Activated CD8-positive, alpha-beta T cell treated with anti-CD3 and anti-CD28 coated beads for 36 hours (primary cell): ENCODE measurements around the gene CCL2. TPM values are rescaled to one million over a fixed set of nuclear protein-coding genes. Genes with fewer than 3 reads are reported as not detected.

Experiments
- ATAC-seq: fragments of 200-7000 bp; cut with Tn5 transposase; one replicate; pipeline ENCODE4 v1.10.0; 2021; ENCODE audit warnings: mild to moderate bottlenecking, moderate library complexity
- CTCF ChIA-PET: fragments of 350-600 bp; sonication (Branson Sonifier 250); formaldehyde crosslinking; loops from one replicate; lab custom pipeline; 2021; ENCODE audit warnings: antibody characterized with exemption; lab: Charles Lee
- POLR2A ChIA-PET: fragments of 350-600 bp; sonication (Branson Sonifier 250); formaldehyde crosslinking; loops from one replicate; lab custom pipeline; 2021; ENCODE audit warnings: antibody characterized with exemption; lab: Charles Lee
- DNase-seq: peaks from one replicate; pipeline ENCODE4 v3.0.0-alpha.2; 2020
- H3K27ac Mint-ChIP-seq: one replicate; pipeline ENCODE4 v1.8.0; 2021; ENCODE audit warnings: mild to moderate bottlenecking, mixed read lengths
- H3K27me3 Mint-ChIP-seq: one replicate; pipeline ENCODE4 v1.8.0; 2021; ENCODE audit warnings: mixed read lengths
- H3K36me3 Mint-ChIP-seq: one replicate; pipeline ENCODE4 v1.8.0; 2021; ENCODE audit warnings: low read depth, mixed read lengths
- H3K4me1 Mint-ChIP-seq: one replicate; pipeline ENCODE4 v1.8.0; 2021; ENCODE audit warnings: low read depth, mixed read lengths
- H3K4me3 Mint-ChIP-seq: one replicate; pipeline ENCODE4 v1.8.0; 2021; ENCODE audit warnings: mild to moderate bottlenecking, moderate library complexity, mixed read lengths
- H3K9me3 Mint-ChIP-seq: one replicate; pipeline ENCODE4 v1.8.0; 2021; ENCODE audit warnings: mixed read lengths
- intact Hi-C: fragments of 100-400 bp; cut with micrococcal nuclease; formaldehyde crosslinking; loops from one replicate; pipeline ENCODE4 v1.10.0; 2022
- total RNA-seq, 2 experiments: library from RNA; stranded (reverse); gene quantifications; one replicate each; pipeline ENCODE4 v1.2.3, GENCODE V29; 2021
- TF ChIP-seq, protein P1 (sequence below): fragments of 200-600 bp; IDR thresholded peaks from one replicate; pipeline ENCODE4 v1.8.0; 2022; ENCODE audit warnings: antibody characterized with exemption, mild to moderate bottlenecking

The CCL2 gene
- total RNA-seq, 2 experiments from 2014 or later: not detected

DNA sequence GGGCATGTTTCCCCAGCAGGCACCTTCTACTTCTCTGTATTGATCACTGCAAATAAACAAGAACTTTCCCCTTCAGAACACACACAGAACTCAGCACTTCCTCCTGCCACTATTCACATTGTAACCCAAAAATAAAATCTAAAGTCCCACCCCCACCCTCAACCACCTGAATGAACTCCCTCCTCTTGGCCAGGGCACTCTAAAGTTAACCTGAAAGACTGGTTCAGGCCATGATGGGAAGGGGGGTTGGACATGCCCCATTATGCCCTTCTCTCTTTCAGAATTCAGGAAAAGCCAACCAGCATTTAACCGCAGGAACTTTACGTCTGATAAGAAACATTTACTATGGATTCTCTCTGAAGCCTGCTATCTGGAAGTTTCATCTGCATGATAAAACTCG is 27.4 kb upstream of the CCL2 start:
- Mint-ChIP-seq H3K4me3 (no peak overlapping the region), H3K27ac (no peak overlapping the region), H3K27me3 (peaks cover 28% of the 10 kb centered on the region), H3K4me1 (no peaks in the 10 kb centered on the region), H3K9me3 (peaks cover 5% of the 10 kb centered on the region), H3K36me3 (no peaks in the 10 kb centered on the region)
- ATAC-seq (no peak), DNase-seq (no peak)
- ChIA-PET POLR2A (no interaction called here), CTCF (no interaction called here)
- TF ChIP-seq, protein P1, sequence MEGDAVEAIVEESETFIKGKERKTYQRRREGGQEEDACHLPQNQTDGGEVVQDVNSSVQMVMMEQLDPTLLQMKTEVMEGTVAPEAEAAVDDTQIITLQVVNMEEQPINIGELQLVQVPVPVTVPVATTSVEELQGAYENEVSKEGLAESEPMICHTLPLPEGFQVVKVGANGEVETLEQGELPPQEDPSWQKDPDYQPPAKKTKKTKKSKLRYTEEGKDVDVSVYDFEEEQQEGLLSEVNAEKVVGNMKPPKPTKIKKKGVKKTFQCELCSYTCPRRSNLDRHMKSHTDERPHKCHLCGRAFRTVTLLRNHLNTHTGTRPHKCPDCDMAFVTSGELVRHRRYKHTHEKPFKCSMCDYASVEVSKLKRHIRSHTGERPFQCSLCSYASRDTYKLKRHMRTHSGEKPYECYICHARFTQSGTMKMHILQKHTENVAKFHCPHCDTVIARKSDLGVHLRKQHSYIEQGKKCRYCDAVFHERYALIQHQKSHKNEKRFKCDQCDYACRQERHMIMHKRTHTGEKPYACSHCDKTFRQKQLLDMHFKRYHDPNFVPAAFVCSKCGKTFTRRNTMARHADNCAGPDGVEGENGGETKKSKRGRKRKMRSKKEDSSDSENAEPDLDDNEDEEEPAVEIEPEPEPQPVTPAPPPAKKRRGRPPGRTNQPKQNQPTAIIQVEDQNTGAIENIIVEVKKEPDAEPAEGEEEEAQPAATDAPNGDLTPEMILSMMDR: no peak
- intact Hi-C loops: no loop called here

DNA sequence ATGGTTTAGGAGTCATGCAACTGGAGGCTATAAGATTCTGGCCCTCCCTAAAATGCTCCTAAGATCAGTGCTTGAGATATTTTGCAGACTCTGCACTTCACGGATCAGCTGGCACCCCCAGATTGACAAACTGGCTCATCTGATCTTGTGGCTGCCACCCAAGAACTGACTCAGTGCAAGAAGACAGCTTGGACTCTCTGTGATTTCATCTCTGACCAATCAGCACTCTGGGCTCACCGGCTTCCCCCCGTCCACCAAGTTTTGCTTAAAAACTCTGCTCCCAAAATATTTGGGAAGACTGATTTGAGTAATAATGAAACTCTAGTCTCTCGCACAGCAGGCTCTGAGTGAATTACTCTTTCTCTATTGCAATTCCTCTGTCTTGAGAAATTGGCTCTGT is 26.3 kb upstream of the CCL2 start:
- Mint-ChIP-seq H3K9me3 (peaks cover 5% of the 10 kb centered on the region), H3K4me1 (no peaks in the 10 kb centered on the region), H3K4me3 (no peak overlapping the region), H3K36me3 (no peaks in the 10 kb centered on the region), H3K27ac (no peak overlapping the region), H3K27me3 (peaks cover 26% of the 10 kb centered on the region)
- intact Hi-C loops: no loop called here
- TF ChIP-seq, protein P1: no peak
- ChIA-PET POLR2A (no interaction called here), CTCF (no interaction called here)
- no peak for ATAC-seq
- no peak for DNase-seq

DNA sequence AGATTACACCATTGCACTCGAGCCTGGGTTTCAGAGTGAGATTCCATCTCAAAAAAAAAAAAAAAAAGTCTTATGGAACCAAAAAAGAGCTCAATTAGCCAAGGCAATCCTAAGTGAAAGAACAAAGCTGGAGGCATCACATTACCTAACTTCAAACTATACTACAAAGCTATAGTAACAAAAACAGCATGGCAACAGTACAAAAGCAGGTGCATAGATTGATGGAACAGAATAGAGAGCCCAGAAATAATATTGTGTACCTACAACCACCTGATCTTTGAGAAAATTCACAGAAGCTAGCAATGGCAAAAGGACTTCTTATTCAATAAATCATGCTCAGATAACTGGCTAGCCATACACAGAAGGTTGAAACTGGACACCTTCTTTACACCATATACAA is 24.7 kb upstream of the CCL2 start:
- H3K27me3 Mint-ChIP-seq: peaks cover 26% of the 10 kb centered on the region
- ATAC-seq: no peak

DNA sequence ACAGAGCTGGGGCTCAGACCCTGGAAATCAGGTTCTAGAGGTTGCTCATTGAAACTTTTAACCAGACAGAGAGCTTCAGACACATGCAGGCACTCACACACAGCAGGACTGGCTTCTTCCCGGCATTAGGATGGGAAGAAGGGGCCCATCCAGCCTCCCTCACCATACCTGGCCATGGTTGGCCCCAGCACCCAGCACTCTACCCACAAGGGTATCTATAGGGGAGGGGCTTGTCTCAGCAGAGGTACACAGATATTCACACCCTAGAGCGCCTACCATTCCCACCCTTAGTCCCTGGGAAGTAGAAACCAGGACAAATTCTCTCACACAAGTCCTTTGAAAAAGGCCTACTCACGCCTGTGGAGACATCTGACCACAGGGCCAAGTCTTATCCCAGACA is 20.5 kb upstream of the CCL2 start:
- H3K4me3 Mint-ChIP-seq: no peak overlapping the region
- H3K36me3 Mint-ChIP-seq: no peaks in the 10 kb centered on the region
- H3K9me3 Mint-ChIP-seq: peaks cover 3% of the 10 kb centered on the region
- no peak overlapping the region for H3K27ac Mint-ChIP-seq
- intact Hi-C loops: no loop called here
- ATAC-seq (no peak), DNase-seq (no peak)
- POLR2A ChIA-PET: interaction anchor here (0.6 kb wide), 1 partner anchor 940 kb away, joined by 3 read pairs; no protein-coding TSS in a partner anchor
- H3K4me1 Mint-ChIP-seq: no peaks in the 10 kb centered on the region
- TF ChIP-seq, protein P1: no peak
- peaks cover 19% of the 10 kb centered on the region for H3K27me3 Mint-ChIP-seq
- CTCF ChIA-PET: interaction anchor here (1.5 to 4.9 kb wide), 2 partner anchors 9 to 127 kb away, joined by 3 to 15 read pairs; no protein-coding TSS in a partner anchor

More for the DNA sequence above, 24.7 kb upstream of the CCL2 start:
- Mint-ChIP-seq H3K27ac (no peak overlapping the region), H3K9me3 (peaks cover 5% of the 10 kb centered on the region), H3K4me1 (no peaks in the 10 kb centered on the region), H3K4me3 (no peak overlapping the region), H3K36me3 (no peaks in the 10 kb centered on the region)
- DNase-seq: no peak
- TF ChIP-seq, protein P1: no peak
- POLR2A ChIA-PET: no interaction called here
- CTCF ChIA-PET: no interaction called here
- intact Hi-C loops: no loop called here

DNA sequence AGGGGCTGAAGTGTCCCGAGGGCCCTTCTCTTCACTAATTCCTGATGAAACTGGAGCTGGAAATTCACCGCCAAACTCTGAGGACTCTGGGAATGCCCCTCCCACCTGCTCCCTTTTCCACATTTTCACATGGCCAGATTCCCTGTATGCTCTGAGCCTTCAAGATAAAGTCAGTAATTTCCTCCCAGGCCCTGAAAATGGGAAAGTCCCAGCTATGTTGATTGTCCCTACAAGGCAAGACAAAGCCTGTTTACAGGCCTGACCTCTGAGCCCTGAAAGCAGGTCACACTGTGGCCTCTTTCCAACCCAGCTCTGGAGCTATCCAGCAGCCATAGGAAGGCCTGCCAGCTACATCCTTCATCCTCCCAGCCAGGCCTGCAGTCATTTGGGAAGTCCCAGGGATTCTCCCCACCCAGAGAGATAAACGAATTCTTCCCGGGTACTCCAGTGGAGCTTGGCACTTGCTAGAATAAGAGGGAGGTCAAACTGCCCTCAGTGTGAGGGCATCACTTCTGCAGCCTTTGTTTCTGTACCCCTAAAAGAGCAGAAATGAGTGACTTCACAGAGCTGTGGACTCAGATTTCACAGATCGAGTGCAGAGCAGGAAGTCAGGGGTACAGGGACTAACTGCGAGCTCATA is 19.6 kb upstream of the CCL2 start:
- peaks cover 20% of the 10 kb centered on the region for H3K27me3 Mint-ChIP-seq
- intact Hi-C loops: no loop called here
- CTCF ChIA-PET: interaction anchor here (1.5 to 4.9 kb wide), 2 partner anchors 10 to 126 kb away, joined by 3 to 15 read pairs; no protein-coding TSS in a partner anchor

More for the DNA sequence above, 19.6 kb upstream of the CCL2 start:
- Mint-ChIP-seq H3K27ac (no peak overlapping the region), H3K4me1 (no peaks in the 10 kb centered on the region), H3K36me3 (no peaks in the 10 kb centered on the region), H3K4me3 (no peak overlapping the region), H3K9me3 (no peaks in the 10 kb centered on the region)
- DNase-seq (no peak), ATAC-seq (no peak)
- TF ChIP-seq, protein P1: no peak
- POLR2A ChIA-PET: no interaction called here
